ENCODE data around the gene TTC22. TPM values are rescaled to one million over a fixed set of nuclear protein-coding genes. Genes with fewer than 3 reads are reported as not detected.

TTC22 gene
- total RNA-seq, 4 donors from 2014 or later = 0.93 to 7.3 (median 1.0) TPM; not detected in 1

DNA sequence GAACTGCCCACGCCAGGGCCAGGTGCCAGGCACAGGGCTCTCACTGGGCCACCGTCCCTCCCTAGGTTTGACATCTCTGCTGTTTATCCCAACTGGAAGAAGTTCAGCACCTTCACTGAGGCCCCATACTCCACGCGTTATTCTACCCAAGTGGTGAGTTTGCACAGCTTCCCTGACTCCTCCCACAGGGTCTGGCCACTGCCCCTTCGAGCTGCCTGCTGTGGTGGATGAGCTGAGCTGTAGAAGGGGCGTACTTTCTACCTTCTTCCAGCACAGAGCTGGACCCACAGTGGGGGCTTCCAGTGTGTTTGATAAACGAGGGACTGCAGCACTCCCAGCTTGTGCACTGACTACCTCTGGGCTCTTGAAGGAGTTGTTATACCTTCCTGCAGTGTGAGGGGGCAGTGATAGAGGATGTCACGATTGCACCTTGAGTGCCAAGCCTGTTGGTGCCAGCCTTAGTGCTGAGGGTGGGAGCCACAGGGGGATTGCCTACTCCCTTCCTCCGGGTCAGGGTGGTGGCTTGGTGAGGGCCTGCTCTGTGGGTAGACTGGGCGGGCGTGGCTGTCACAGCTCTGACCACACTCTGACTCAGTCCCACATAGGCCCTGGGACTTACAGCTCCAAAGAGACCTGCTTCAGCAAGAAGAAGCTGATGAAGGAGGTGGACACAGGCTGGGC, 5.9 kb upstream of the TTC22 start:
- Histone ChIP-seq H3K4me1 (no peaks in the 10 kb centered on the region), H3K27me3 (peaks cover 38% of the 10 kb centered on the region), H3K4me3 (no peak overlapping the region), H3K36me3 (no peaks in the 10 kb centered on the region), H3K9me3 (no peaks in the 10 kb centered on the region), H3K27ac (no peak overlapping the region)
- TF ChIP-seq POLR2A (IDR thresholded peaks at IDR 0.05) (no peak), EP300 (IDR thresholded peaks at IDR 0.05) (no peak), POLR2AphosphoS5 (IDR thresholded peaks at IDR 0.05) (no peak)
- TF ChIP-seq, protein P1, sequence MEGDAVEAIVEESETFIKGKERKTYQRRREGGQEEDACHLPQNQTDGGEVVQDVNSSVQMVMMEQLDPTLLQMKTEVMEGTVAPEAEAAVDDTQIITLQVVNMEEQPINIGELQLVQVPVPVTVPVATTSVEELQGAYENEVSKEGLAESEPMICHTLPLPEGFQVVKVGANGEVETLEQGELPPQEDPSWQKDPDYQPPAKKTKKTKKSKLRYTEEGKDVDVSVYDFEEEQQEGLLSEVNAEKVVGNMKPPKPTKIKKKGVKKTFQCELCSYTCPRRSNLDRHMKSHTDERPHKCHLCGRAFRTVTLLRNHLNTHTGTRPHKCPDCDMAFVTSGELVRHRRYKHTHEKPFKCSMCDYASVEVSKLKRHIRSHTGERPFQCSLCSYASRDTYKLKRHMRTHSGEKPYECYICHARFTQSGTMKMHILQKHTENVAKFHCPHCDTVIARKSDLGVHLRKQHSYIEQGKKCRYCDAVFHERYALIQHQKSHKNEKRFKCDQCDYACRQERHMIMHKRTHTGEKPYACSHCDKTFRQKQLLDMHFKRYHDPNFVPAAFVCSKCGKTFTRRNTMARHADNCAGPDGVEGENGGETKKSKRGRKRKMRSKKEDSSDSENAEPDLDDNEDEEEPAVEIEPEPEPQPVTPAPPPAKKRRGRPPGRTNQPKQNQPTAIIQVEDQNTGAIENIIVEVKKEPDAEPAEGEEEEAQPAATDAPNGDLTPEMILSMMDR (IDR thresholded peaks at IDR 0.05) = no peak
- 74% methylated on average over 3 of the region's 11 CpGs; no CpG with 5 or more reads in 1 of the 2 donors for WGBS, 2 donors (ENCODE audit: low coverage in 1 of 2)
- no peak for ATAC-seq

GRCh38 chr1:54805981-54806381, 4.9 kb upstream of the TTC22 start:
- Histone ChIP-seq H3K9me3 (no peaks in the 10 kb centered on the region), H3K27ac (no peak overlapping the region), H3K36me3 (no peaks in the 10 kb centered on the region), H3K27me3 (peaks cover 49% of the 10 kb centered on the region), H3K4me3 (no peak overlapping the region), H3K4me1 (peaks cover 0 to 9% (median 3%) of the 10 kb centered on the region in 3 donors)
- TF ChIP-seq, protein P1 (IDR thresholded peaks at IDR 0.05) = no peak
- TF ChIP-seq EP300 (IDR thresholded peaks at IDR 0.05) (no peak), POLR2A (IDR thresholded peaks at IDR 0.05) (no peak), POLR2AphosphoS5 (IDR thresholded peaks at IDR 0.05) (no peak)
- ATAC-seq = no peak
- 60 to 61% methylated on average over 7 to 13 of the region's 35 CpGs for WGBS, 2 donors (ENCODE audit: low coverage in 1 of 2)

DNA sequence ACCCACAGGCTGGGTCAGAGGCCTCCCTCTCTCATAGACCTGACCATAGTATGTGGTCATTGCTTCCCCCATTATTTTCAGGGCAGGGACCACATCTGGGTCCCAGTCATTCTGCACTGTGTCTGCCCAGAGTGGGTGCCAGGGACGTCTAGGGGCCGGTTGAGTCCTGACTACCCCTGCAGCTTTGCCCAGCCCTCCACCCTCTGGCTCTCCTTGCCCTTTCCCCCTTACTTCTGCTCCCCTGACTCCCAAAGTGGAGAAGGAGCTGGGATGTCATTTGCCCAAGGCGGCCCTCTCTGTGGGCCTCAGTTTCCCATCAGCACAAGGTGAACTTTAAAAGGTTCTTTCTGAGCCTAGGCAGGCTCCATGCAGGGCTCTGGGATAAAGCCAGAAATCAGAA, 4.3 kb upstream of the TTC22 start:
- 100% methylated on average over 1 of the region's 3 CpGs; no CpG with 5 or more reads in 1 of the 2 donors for WGBS, 2 donors (ENCODE audit: low coverage in 1 of 2)
- no peak overlapping the region for H3K4me3 ChIP-seq
- no peak for ATAC-seq

GRCh38 chr1:54804471-54805132, 3.5 kb upstream of the TTC22 start:
- H3K4me3 ChIP-seq = no peak overlapping the region
- no peaks in the 10 kb centered on the region for H3K36me3 ChIP-seq
- ATAC-seq = no peak
- peaks cover 0 to 14% (median 3%) of the 10 kb centered on the region in 3 donors for H3K4me1 ChIP-seq
- 80 to 81% methylated on average over 1 to 3 of the region's 6 CpGs for WGBS, 2 donors (ENCODE audit: low coverage in 1 of 2)
- no peak overlapping the region for H3K27ac ChIP-seq
- TF ChIP-seq, protein P1 (IDR thresholded peaks at IDR 0.05) = no peak
- TF ChIP-seq POLR2AphosphoS5 (IDR thresholded peaks at IDR 0.05) (no peak), POLR2A (IDR thresholded peaks at IDR 0.05) (no peak), EP300 (IDR thresholded peaks at IDR 0.05) (no peak)
- no peaks in the 10 kb centered on the region for H3K9me3 ChIP-seq
- peaks cover 58% of the 10 kb centered on the region for H3K27me3 ChIP-seq

More for the DNA sequence above, 4.3 kb upstream of the TTC22 start:
- TF ChIP-seq POLR2AphosphoS5 (IDR thresholded peaks at IDR 0.05) (no peak), POLR2A (IDR thresholded peaks at IDR 0.05) (no peak), EP300 (IDR thresholded peaks at IDR 0.05) (no peak)
- TF ChIP-seq, protein P1 (IDR thresholded peaks at IDR 0.05) = no peak
- peaks cover 54% of the 10 kb centered on the region for H3K27me3 ChIP-seq
- H3K9me3 ChIP-seq = no peaks in the 10 kb centered on the region
- H3K4me1 ChIP-seq = peaks cover 0 to 14% (median 3%) of the 10 kb centered on the region in 3 donors
- no peaks in the 10 kb centered on the region for H3K36me3 ChIP-seq
- no peak overlapping the region for H3K27ac ChIP-seq
